Colonic mucosa (tissue), 4 donors: Measurements from ENCODE around the gene PRRG4. TPM values are rescaled to one million over a fixed set of nuclear protein-coding genes. Genes with fewer than 3 reads are reported as not detected.

Source experiments
- DNase-seq: peaks from one replicate; pipeline ENCODE4 v3.0.0-alpha.2; 2020
- H3K27ac ChIP-seq: fragments of 200-600 bp; one replicate; pipeline ENCODE4 v1.8.0; 2021
- H3K27me3 ChIP-seq: fragments of 200-600 bp; one replicate; pipeline ENCODE4 v1.8.0; 2021
- H3K36me3 ChIP-seq: fragments of 200-600 bp; one replicate; pipeline ENCODE4 v1.8.0; 2021
- H3K4me1 ChIP-seq: fragments of 200-600 bp; one replicate; pipeline ENCODE4 v1.8.0; 2021; ENCODE audit warnings: mild to moderate bottlenecking
- H3K4me3 ChIP-seq: fragments of 200-600 bp; one replicate; pipeline ENCODE4 v1.8.0; 2021
- H3K9ac ChIP-seq, 2 donors: one replicate each; pipeline ENCODE4 v1.7.0; 2013; ENCODE audit warnings: control low read depth in 2 of 2, low read depth in 2 of 2, low read length in 2 of 2
- H3K9me3 ChIP-seq: fragments of 200-600 bp; one replicate; pipeline ENCODE4 v1.8.0; 2021
- CTCF ChIP-seq: fragments of 200-600 bp; IDR thresholded peaks from one replicate; pipeline ENCODE4 v1.8.0; 2022; ENCODE audit warnings: antibody characterized with exemption, mild to moderate bottlenecking
- intact Hi-C: fragments of 100-400 bp; cut with DNase I; formaldehyde crosslinking; loops from one replicate; pipeline ENCODE4 v1.14.1; 2022
- total RNA-seq, 2 donors: library from RNA; stranded (reverse); fragmentation: NEBNext Ultra II Directional in 1 of 2; extraction: Animal tissue kit (Norgen Biotek cat#: 25700) in 1 of 2; gene quantifications; one replicate each; pipeline ENCODE4 v1.2.1, GENCODE V29; 2021
- donor health status: healthy.
- donor health status: DM: no; HTN: no; CAD: no.
- donor health status: DM: no; HTN: no; CAD: no.

PRRG4 gene
- total RNA-seq, 2 donors from 2014 or later: 11.5 to 18.6 TPM

DNA sequence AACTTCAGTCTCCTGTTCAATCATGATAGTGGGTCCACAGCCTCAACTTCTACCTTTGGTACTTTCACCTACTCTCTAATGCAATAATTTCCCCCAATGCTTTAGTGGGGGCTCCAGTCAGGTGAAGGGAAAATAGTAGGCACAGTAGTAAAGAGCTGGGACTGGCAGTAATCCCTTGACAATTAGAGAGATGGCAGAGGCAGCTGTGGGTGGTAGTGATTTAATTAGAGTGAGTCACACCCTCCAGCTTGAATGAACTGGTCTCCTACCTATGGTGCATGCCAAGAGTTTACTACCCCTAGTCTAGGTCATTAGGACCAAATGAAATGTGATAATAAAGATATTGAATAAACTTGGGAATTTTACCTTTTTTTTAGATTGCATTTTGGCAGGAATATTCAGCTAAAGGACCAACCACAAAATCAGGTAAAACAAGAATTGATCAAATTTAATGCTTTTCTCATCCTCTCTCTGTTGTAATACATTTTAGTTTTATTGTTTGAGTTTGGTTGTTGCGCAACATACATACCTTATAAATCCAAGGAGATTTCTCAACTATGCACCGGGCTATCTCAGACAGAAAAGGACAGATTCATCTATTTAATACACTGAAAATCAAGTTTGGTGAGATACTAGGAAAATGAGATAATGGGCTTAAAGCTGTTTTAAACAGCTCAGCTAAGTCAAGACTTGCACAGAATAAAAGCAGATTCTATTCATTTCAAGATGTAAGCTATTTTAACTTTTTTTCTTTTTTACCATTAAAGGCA lies 9.0 kb downstream of the PRRG4 start:
- TF ChIP-seq CTCF: no peak
- intact Hi-C loops: no loop called here
- DNase-seq: peak; percentile 63
- H3K9ac ChIP-seq: no peak overlapping the region
- H3K4me3 ChIP-seq: no peak overlapping the region
- H3K4me1 ChIP-seq: no peaks in the 10 kb centered on the region
- no peaks in the 10 kb centered on the region for H3K36me3 ChIP-seq
- H3K27me3 ChIP-seq: no peaks in the 10 kb centered on the region
- no peaks in the 10 kb centered on the region for H3K9me3 ChIP-seq
- no peak overlapping the region for H3K27ac ChIP-seq

- Histone ChIP-seq H3K27ac (no peak overlapping the region), H3K9me3 (no peaks in the 10 kb centered on the region), H3K4me1 (no peaks in the 10 kb centered on the region), H3K27me3 (no peaks in the 10 kb centered on the region), H3K36me3 (no peaks in the 10 kb centered on the region), H3K9ac (no peak overlapping the region), H3K4me3 (no peak overlapping the region)
- no peak for DNase-seq
- intact Hi-C loops: no loop called here
- TF ChIP-seq CTCF: no peak
Measured at GRCh38 chr11:32839308-32839707, 9.6 kb downstream of the PRRG4 start.

GRCh38 chr11:32840587-32840986 lies 10.9 kb downstream of the PRRG4 start:
- no peak for DNase-seq
- H3K4me3 ChIP-seq: no peak overlapping the region
- H3K9me3 ChIP-seq: no peaks in the 10 kb centered on the region
- no peak for TF ChIP-seq CTCF
- intact Hi-C loops: no loop called here
- H3K9ac ChIP-seq: no peak overlapping the region
- H3K4me1 ChIP-seq: no peaks in the 10 kb centered on the region
- no peaks in the 10 kb centered on the region for H3K27me3 ChIP-seq
- no peak overlapping the region for H3K27ac ChIP-seq
- no peaks in the 10 kb centered on the region for H3K36me3 ChIP-seq

DNA sequence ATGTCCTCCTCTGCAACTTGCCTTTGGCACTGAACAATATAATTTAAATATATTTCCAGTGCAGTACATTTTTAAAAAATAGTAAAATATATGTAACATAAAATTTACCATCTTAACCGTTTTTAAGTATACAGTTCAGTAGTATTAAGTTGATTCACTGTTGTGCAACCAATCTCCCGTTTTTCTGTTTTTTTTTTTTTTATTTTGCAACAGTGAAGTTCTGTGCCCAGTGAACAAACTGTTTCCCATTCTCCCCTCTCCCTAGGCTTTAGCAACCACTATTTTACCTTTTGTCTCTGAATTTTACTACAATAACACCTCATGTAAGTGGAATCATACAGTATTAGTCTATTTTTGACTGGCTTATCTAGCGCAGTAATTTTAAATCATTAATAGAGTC lies 13.8 kb downstream of the PRRG4 start:
- DNase-seq: no peak
- intact Hi-C loops: no loop called here
- Histone ChIP-seq H3K27me3 (no peaks in the 10 kb centered on the region), H3K4me3 (no peak overlapping the region), H3K4me1 (no peaks in the 10 kb centered on the region), H3K9me3 (no peaks in the 10 kb centered on the region), H3K9ac (no peak overlapping the region), H3K36me3 (no peaks in the 10 kb centered on the region), H3K27ac (no peak overlapping the region)
- TF ChIP-seq CTCF: no peak

GRCh38 chr11:32847511-32847910 lies 17.8 kb downstream of the PRRG4 start:
- no peak for DNase-seq
- Histone ChIP-seq H3K4me1 (no peaks in the 10 kb centered on the region), H3K36me3 (no peaks in the 10 kb centered on the region), H3K4me3 (no peak overlapping the region), H3K27ac (no peak overlapping the region), H3K9me3 (no peaks in the 10 kb centered on the region), H3K27me3 (no peaks in the 10 kb centered on the region), H3K9ac (no peak overlapping the region)
- no peak for TF ChIP-seq CTCF
- intact Hi-C loops: no loop called here
